HepG2 (cell line): ENCODE data around the gene TAPBP. TPM values are rescaled to one million over a fixed set of nuclear protein-coding genes. Genes with fewer than 3 reads are reported as not detected.

Source experiments
- GABPB1 ChIP-seq: IDR thresholded peaks from 2 replicates; pipeline ENCODE4 v1.6.1; 2016; ENCODE audit warnings: mild to moderate bottlenecking, missing genetic modification reagents, moderate library complexity, missing compliant biosample characterization
- GFI1 ChIP-seq: sonication (generic); formaldehyde crosslinking; IDR thresholded peaks from 2 replicates; pipeline ENCODE4 v1.5.0; 2020; ENCODE audit warnings: missing genetic modification reagents, mild to moderate bottlenecking, borderline replicate concordance
- HDAC1 ChIP-seq: sonication (generic); formaldehyde crosslinking; IDR thresholded peaks from 2 replicates; pipeline ENCODE4 v1.5.1; 2020; ENCODE audit warnings: mild to moderate bottlenecking, missing genetic modification reagents
- HOXA5 ChIP-seq: sonication (generic); formaldehyde crosslinking; IDR thresholded peaks from 2 replicates; pipeline ENCODE4 v1.4.0; 2020; ENCODE audit warnings: missing genetic modification reagents
- ZNF678 ChIP-seq: sonication (generic); formaldehyde crosslinking; IDR thresholded peaks from 2 replicates; pipeline ENCODE4 v1.4.0; 2020; ENCODE audit warnings: mild to moderate bottlenecking, missing genetic modification reagents
- polyA plus RNA-seq, 8 experiments: library from polyadenylated mRNA; depleted of rRNA in 3 of 8; stranded (reverse) in 7 of 8; unstranded in 1 of 8; fragments of >200 nt; fragmentation: Illumina TruSeq in 4 of 8; extraction: Trizol in 4 of 8; gene quantifications; 2 replicates each; pipeline versions ENCODE4 v1.2.1 to v1.2.3, GENCODE V29; 2011 to 2016; ENCODE audit warnings: low read depth in 4 of 8, missing spikeins in 1 of 8, mixed read lengths in 1 of 8; ENCODE audit not compliant: insufficient read depth in 1 of 8
- total RNA-seq, 5 experiments: library from RNA; depleted of rRNA; stranded (reverse); fragments of >200 nt; fragmentation: Illumina TruSeq; extraction: Trizol; gene quantifications; 2 replicates each; pipeline ENCODE4 v1.2.3, GENCODE V29; 2016; ENCODE audit warnings: low read depth in 1 of 5
- TF ChIP-seq, protein P1 (sequence below): sonication (generic); formaldehyde crosslinking; IDR thresholded peaks from 2 replicates; pipeline ENCODE4; 2020; ENCODE audit warnings: missing genetic modification reagents, mild to moderate bottlenecking, borderline replicate concordance
- TF ChIP-seq, protein P2 (sequence below): sonication (generic); formaldehyde crosslinking; IDR thresholded peaks from 2 replicates; pipeline ENCODE4 v1.4.0; 2020; ENCODE audit warnings: mild to moderate bottlenecking, missing genetic modification reagents
- TF ChIP-seq, protein P3 (sequence below): IDR thresholded peaks from 2 replicates; pipeline ENCODE4 v1.6.1; 2012; ENCODE audit warnings: low read depth, low read length, improper control_type of control experiment
- TF ChIP-seq, protein P4 (sequence below): sonication (generic); formaldehyde crosslinking; IDR thresholded peaks from 2 replicates; pipeline ENCODE4 v1.4.0; 2020; ENCODE audit warnings: missing genetic modification reagents, borderline replicate concordance
- TF ChIP-seq, protein P5 (sequence below), 2 experiments: sonication (generic) in 1 of 2; formaldehyde crosslinking in 1 of 2; IDR thresholded peaks; 2 replicates each; pipeline versions ENCODE4 v1.5.1 to v1.6.1; 2011 to 2020; ENCODE audit warnings: borderline replicate concordance in 1 of 2, low read depth in 1 of 2, low read length in 1 of 2, mild to moderate bottlenecking in 1 of 2, missing genetic modification reagents in 1 of 2, moderate library complexity in 1 of 2
- TF ChIP-seq, protein P6 (sequence below): sonication (generic); formaldehyde crosslinking; IDR thresholded peaks from 2 replicates; pipeline ENCODE4 v1.5.1; 2020; ENCODE audit warnings: mild to moderate bottlenecking, moderate library complexity, missing genetic modification reagents

TAPBP gene
- total and polyA plus RNA-seq, 2 of the 13 experiments (the other 11 are each of a cell fraction or from before 2014, with no cell fraction given): 27.4 to 32.3 TPM

DNA sequence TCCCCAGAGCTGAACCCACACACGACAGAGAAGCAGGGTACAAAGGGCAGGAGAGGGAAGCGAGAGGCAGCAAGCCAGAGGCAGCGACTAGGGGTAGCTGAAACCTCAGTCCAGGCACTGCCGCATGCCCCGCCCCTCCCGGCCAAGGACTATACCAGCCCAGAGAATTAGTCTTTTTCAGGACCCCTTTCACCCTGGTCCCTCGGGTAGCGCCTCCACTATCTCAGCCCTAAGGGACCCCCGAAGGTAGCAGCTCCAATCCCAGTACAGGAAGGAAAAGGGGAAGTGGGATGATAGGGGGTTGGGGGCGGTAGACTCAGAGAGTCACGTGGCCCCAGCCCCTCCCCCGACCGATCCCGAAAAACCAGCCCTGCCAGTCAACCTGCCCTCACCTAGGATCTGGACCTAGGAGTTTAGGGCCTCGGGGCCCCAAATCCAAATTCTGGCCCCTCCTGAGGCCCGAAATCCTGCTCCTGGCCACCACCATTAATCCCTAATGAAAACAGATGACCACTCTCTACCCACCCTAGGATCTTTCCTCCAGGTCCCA is 16.4 kb downstream of the TAPBP start (continued):
- TF ChIP-seq, protein P1, sequence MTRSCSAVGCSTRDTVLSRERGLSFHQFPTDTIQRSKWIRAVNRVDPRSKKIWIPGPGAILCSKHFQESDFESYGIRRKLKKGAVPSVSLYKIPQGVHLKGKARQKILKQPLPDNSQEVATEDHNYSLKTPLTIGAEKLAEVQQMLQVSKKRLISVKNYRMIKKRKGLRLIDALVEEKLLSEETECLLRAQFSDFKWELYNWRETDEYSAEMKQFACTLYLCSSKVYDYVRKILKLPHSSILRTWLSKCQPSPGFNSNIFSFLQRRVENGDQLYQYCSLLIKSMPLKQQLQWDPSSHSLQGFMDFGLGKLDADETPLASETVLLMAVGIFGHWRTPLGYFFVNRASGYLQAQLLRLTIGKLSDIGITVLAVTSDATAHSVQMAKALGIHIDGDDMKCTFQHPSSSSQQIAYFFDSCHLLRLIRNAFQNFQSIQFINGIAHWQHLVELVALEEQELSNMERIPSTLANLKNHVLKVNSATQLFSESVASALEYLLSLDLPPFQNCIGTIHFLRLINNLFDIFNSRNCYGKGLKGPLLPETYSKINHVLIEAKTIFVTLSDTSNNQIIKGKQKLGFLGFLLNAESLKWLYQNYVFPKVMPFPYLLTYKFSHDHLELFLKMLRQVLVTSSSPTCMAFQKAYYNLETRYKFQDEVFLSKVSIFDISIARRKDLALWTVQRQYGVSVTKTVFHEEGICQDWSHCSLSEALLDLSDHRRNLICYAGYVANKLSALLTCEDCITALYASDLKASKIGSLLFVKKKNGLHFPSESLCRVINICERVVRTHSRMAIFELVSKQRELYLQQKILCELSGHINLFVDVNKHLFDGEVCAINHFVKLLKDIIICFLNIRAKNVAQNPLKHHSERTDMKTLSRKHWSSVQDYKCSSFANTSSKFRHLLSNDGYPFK (CRISPR knock-in tag): no peak
- TF ChIP-seq, protein P2, sequence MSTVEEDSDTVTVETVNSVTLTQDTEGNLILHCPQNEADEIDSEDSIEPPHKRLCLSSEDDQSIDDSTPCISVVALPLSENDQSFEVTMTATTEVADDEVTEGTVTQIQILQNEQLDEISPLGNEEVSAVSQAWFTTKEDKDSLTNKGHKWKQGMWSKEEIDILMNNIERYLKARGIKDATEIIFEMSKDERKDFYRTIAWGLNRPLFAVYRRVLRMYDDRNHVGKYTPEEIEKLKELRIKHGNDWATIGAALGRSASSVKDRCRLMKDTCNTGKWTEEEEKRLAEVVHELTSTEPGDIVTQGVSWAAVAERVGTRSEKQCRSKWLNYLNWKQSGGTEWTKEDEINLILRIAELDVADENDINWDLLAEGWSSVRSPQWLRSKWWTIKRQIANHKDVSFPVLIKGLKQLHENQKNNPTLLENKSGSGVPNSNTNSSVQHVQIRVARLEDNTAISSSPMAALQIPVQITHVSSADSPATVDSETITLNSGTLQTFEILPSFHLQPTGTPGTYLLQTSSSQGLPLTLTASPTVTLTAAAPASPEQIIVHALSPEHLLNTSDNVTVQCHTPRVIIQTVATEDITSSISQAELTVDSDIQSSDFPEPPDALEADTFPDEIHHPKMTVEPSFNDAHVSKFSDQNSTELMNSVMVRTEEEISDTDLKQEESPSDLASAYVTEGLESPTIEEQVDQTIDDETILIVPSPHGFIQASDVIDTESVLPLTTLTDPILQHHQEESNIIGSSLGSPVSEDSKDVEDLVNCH: no peak
- TF ChIP-seq HOXA5 (CRISPR knock-in tag) (no peak; the same call in 1 of the 2 replicates), HDAC1 (CRISPR knock-in tag) (peak; percentile 58; the same call in 1 of the 2 replicates), ZNF678 (CRISPR knock-in tag) (no peak), GABPB1 (CRISPR knock-in tag) (peak; percentile 8; the same call in 1 of the 2 replicates), GFI1 (0 out of 2 replicates have a peak, but pooled peaks have one; percentile 49)
- TF ChIP-seq, protein P3, sequence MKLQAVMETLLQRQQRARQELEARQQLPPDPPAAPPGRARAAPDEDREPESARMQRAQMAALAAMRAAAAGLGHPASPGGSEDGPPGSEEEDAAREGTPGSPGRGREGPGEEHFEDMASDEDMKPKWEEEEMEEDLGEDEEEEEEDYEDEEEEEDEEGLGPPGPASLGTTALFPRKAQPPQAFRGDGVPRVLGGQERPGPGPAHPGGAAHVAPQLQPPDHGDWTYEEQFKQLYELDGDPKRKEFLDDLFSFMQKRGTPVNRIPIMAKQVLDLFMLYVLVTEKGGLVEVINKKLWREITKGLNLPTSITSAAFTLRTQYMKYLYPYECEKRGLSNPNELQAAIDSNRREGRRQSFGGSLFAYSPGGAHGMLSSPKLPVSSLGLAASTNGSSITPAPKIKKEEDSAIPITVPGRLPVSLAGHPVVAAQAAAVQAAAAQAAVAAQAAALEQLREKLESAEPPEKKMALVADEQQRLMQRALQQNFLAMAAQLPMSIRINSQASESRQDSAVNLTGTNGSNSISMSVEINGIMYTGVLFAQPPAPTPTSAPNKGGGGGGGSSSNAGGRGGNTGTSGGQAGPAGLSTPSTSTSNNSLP: no peak
- TF ChIP-seq, protein P4, sequence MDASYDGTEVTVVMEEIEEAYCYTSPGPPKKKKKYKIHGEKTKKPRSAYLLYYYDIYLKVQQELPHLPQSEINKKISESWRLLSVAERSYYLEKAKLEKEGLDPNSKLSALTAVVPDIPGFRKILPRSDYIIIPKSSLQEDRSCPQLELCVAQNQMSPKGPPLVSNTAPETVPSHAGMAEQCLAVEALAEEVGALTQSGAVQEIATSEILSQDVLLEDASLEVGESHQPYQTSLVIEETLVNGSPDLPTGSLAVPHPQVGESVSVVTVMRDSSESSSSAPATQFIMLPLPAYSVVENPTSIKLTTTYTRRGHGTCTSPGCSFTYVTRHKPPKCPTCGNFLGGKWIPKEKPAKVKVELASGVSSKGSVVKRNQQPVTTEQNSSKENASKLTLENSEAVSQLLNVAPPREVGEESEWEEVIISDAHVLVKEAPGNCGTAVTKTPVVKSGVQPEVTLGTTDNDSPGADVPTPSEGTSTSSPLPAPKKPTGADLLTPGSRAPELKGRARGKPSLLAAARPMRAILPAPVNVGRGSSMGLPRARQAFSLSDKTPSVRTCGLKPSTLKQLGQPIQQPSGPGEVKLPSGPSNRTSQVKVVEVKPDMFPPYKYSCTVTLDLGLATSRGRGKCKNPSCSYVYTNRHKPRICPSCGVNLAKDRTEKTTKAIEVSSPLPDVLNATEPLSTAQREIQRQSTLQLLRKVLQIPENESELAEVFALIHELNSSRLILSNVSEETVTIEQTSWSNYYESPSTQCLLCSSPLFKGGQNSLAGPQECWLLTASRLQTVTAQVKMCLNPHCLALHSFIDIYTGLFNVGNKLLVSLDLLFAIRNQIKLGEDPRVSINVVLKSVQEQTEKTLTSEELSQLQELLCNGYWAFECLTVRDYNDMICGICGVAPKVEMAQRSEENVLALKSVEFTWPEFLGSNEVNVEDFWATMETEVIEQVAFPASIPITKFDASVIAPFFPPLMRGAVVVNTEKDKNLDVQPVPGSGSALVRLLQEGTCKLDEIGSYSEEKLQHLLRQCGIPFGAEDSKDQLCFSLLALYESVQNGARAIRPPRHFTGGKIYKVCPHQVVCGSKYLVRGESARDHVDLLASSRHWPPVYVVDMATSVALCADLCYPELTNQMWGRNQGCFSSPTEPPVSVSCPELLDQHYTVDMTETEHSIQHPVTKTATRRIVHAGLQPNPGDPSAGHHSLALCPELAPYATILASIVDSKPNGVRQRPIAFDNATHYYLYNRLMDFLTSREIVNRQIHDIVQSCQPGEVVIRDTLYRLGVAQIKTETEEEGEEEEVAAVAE (CRISPR knock-in tag): no peak
- TF ChIP-seq, protein P5, sequence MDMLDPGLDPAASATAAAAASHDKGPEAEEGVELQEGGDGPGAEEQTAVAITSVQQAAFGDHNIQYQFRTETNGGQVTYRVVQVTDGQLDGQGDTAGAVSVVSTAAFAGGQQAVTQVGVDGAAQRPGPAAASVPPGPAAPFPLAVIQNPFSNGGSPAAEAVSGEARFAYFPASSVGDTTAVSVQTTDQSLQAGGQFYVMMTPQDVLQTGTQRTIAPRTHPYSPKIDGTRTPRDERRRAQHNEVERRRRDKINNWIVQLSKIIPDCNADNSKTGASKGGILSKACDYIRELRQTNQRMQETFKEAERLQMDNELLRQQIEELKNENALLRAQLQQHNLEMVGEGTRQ (IDR thresholded peaks at IDR 0.05; ENCODE audit: low read depth, low read length): peak; percentile 76
- TF ChIP-seq, protein P5 (CRISPR knock-in tag; IDR thresholded peaks at IDR 0.05; ENCODE audit: borderline replicate concordance): peak; percentile 92; the same call in 1 of the 2 replicates
- TF ChIP-seq, protein P6, sequence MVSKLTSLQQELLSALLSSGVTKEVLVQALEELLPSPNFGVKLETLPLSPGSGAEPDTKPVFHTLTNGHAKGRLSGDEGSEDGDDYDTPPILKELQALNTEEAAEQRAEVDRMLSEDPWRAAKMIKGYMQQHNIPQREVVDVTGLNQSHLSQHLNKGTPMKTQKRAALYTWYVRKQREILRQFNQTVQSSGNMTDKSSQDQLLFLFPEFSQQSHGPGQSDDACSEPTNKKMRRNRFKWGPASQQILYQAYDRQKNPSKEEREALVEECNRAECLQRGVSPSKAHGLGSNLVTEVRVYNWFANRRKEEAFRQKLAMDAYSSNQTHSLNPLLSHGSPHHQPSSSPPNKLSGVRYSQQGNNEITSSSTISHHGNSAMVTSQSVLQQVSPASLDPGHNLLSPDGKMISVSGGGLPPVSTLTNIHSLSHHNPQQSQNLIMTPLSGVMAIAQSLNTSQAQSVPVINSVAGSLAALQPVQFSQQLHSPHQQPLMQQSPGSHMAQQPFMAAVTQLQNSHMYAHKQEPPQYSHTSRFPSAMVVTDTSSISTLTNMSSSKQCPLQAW: peak; percentile 6; the same call in 1 of the 2 replicates
